ENCODE measurements around the gene ARHGAP44.

DNA sequence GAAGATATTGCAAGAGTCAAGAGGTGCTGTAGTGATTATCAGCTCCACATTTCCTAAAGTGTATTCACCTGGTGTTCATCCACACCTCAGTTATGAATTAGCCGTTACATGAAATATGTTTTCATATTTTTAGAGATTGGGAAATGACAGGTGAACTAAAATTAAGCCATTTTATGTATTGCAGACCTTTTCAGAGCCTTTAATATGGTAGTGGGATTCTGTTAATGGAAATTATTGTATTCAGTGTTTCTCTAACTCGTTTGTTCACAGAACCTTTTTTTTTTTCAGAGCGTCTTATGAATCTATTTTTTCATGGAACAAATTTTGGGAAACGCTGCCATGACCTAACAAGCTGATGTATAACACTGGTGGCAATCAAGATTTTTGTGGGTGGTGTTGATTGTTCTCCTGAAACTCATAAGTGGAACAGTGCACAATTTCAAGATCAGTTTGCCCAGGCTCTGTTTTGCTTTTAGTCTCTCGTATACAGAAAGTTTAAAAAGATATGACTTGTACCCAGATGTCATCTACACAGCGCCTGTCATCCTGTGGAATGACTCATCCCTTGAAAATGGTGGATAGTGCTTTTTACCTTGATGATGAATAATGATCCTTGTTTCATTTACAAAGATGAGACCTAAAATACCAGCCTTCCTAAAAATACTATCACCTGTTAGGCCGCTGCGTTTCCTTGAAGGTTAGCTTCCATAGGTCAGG, 88.8 kb downstream of the ARHGAP44 start:
- TF ChIP-seq POLR2AphosphoS5 (IDR thresholded peaks at IDR 0.05; ENCODE audit: low read depth, low read length) (no peak), POU2F2 (IDR thresholded peaks at IDR 0.05; ENCODE audit: low read depth, low read length) (no peak)

Data from GM12891 (cell line).